Stimulated activated CD8-positive, alpha-beta memory T cell treated with anti-CD3 and anti-CD28 coated beads, Interleukin-4, amount 100 ng/mL, for 1 hour (primary cell): ENCODE data around the gene MPI.
"Not testable (repeated sequence)": the region's sequence is repeated elsewhere in the genome, so short reads cannot be mapped to it uniquely, and the experiment has no call there.

ENCODE experiments used
- DNase-seq, 2 donors: peaks; one replicate each; pipeline ENCODE4 v3.0.0-alpha.2; 2020; ENCODE audit warnings: low read depth in 2 of 2, low spot score in 1 of 2

Gene MPI

DNA sequence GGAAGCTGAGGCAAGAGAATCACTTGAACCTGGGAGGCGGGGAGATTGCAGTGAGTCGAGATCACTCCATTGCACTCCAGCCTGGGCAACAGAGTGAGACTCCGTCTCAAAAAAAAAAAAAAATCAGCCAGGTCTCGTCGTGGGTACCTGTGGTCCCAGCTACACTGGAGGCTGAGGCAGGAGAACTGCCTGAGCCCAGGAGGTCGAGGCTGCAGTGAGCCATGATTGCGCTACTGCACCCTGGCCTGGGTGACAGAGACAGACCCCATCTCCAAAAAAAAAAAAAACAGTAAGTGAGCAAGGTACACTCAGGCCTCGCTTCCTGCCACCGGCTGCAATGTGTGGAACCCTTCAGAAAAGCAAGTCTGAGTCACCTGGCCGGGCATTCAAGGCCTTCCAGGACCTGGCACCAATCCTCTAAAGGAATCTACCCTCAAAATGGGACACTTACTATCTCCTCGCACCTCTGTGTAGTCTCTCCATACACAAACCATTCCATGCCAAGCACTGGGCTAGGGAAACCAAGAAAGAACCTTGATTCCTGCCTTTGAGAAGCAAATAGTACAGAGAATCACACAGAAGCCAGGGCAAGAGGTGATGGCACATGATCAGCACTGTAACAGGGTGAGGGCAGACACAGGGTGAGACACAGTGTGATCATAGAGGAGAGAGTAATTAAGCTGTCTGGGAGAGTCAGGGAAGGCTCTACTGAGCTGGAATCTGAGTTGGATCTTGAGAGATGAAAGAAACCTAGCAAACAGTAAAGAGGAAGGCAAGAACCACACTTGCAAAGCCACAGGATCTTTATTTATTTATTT, 26.4 kb upstream of the MPI start:
- DNase-seq = no peak

DNA sequence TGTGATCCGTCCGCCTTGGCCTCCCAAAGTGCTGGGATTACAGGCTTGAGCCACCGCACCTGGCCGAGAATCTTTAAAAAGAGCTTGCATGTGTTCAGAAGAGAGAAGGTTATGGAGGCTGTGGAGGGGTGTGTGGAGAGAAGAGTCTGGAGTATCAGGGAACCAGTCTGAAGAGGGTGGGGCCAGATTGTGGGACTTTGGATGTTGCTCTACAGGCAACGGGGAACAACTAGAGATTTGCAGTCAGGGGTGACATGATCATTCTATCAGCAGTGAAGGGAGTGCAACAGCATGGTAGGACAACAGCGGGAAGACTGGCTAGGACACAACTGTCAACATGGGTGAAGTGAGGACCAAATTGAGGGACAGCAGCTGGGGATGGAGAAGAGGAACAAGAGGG, 25.5 kb upstream of the MPI start:
- DNase-seq = no peak

- no peak for DNase-seq
Measured at GRCh38 chr15:74865316-74865715, 24.5 kb upstream of the MPI start.

DNA sequence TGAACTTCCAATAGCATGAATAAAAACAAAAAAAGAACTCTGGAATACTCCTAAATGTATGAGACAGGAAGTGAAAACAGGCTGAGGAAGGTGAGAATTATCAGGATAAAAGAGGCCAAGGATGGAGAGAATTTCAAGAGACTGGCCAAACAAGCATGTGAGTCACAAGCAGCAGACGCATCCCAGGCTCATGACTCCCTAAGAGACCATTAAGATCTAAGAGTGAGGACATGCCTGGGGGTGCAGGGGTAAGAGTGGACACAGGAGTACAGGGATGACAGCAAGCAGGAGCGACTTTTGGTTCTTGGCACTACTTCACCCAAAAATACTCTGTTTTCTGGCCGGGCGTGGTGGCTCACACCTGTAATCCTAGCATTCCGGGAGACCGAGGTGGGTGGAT, 23.8 kb upstream of the MPI start:
- DNase-seq = no peak

DNA sequence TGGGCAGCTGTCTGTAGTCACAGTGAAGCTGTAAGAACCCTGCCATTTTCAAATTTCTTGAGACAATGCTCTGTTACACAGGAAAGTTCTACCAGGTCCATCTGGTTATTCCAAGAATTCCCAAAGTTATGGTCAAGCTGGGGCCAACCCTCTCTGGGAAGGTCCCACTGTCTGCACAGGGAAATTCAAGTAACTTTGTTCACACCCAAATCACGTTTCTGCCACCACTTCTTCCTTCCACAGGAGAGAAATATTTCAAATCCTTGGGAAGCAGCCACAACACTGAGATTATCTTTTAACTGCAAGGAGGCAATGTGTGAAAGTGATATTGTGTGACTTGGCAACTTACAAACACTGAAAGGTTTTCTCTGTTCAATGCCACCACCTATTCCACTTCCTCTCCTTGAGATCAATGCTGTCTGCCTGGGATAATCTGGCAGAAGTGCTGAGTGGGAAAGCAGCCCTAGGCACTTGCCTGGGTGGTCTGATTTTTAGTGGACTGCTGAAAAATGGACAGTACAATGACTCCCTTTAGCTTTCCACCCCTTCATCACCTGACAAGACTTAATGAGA, 22.3 kb upstream of the MPI start:
- no peak for DNase-seq

DNA sequence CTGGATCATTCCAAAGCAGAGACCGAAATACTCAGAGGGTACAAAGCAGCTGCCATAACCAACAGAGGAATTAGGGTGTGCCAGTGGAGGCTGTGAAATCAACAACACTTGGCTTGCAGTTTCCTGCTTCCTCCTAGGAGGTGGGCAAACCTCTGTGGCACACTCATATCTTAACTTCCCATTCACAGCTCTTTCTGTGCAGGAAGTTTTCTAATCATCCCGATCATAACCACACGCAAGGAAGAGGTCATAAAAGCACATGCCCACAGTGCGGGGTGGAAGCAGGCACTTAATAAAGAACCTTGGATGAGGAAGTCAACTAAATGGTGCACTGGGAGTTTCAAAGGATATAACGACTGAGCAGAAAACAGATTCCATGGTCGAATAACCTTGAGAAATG, 21.8 kb upstream of the MPI start:
- no peak for DNase-seq

- no peak for DNase-seq
Measured at GRCh38 chr15:74869372-74869725, 20.5 kb upstream of the MPI start.

DNA sequence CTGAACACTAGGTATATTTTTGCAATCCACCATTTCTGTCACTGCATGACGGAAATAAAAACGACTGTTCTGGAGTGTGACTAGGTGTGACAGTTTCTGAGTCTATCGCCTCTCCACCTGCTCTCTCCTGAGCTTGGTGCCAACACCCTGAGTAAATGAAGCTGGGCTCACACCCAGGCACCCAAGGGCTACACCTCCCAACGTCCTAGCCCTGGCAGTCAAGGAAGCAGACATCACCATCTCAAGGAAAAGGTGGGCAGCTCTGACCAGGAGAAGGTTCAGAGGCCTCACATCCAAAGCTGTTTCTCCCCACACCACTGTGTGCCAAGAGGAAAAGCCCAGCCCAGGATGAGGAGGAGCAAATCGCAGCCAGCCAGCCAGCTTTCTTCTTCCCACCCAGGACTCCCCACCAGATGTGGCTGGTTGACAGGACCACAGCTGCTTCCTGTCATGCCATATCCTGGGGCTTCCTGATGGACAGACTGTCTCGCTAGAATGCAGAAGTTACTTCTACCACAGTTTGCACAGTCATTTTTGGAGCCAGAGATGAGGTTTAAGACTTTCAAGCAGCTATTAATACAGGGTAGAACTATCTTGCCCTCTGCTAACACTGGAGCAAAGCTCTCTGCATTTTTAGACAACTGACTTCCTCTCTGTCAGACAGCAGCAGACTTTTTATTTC, 20.0 kb upstream of the MPI start:
- DNase-seq = no peak

GRCh38 chr15:74870436-74871215, 19.2 kb upstream of the MPI start:
- no peak for DNase-seq

- no peak for DNase-seq
Measured at GRCh38 chr15:74872702-74873035, 17.2 kb upstream of the MPI start.

DNA sequence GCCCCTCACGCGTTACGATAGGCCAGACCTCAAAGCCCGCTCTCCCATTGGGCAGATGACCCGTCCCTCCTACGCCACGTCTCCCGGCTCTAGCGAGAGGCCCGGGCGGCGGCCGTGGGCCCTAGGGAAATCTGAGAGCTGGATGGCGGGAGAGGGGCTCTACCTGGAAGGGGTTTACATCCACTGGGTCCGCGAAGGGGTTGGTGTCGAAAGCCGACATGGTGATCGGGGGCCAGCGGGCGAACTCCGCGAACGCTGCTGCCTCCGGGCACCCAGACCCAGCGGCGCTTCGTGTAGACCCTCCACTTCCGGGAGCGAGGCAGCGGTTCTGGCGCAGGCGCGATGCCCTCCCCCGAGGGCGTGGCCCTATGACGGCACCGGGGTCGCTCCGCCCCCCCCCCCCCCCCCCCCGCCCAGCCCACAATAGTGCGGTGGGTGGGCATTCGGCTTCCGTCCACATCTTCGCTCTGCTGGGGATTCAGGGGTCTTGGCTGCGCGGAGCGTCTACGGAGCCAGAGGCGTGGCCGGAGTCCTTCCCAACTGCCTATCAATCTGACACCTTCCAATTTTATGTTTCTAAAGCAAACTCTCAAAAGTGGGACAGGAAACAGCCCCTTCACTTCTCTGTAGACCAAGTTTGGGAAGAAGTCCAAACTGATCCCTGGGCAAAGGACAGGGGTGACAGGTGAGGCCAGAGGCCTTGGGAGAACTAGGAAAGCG, 16.6 kb upstream of the MPI start, which contains the start of gene SCAMP2:
TSS of gene SCAMP2 (minus strand) at position 330 of the 720 bp plus-strand sequence. CDS start at position 220, 110 bp downstream.
- DNase-seq = peak; percentile 80 to 87

GRCh38 chr15:74873756-74874424, 16.0 kb upstream of the MPI start:
- DNase-seq = no peak

GRCh38 chr15:74878273-74878672, 11.6 kb upstream of the MPI start:
- DNase-seq = no peak

DNA sequence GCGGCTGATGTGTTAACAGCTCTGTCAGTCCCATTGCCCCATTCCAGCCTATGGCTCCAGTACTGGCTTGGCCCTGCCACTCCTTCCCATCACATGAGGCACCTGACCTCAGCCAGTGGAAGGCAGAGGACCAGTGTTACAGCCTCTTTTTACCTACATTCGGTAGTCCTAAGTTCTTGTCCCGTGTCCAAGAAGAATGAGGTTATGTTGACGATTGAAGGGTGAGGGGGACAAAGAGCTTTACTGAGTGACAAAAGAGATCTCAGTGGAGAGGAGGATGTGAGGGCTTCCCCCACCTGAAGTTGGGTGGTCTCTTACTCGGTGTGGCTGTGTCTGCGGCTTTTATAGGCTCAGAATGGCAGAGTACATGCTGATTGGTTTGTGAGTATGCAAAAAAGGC, 7.3 kb upstream of the MPI start:
- DNase-seq = no peak

GRCh38 chr15:74884428-74885223, 5.2 kb upstream of the MPI start:
- no peak for DNase-seq

- no peak for DNase-seq
Measured at GRCh38 chr15:74885461-74885860, 4.4 kb upstream of the MPI start.

- not testable (repeated sequence) for DNase-seq
Measured at GRCh38 chr15:74887537-74888193, 2.2 kb upstream of the MPI start.

- DNase-seq = no peak
Measured at GRCh38 chr15:74888716-74889115, 1.1 kb upstream of the MPI start.

- no peak for DNase-seq
Measured at GRCh38 chr15:74889390-74889882, 406 bp upstream of the MPI start.
